A204.1 (cell line): ENCODE data around the gene USP15.
A peak's percentile ranks its signal among the peaks of the same experiment; 100 is the strongest.
"Not testable (repeated sequence)": the region's sequence is repeated elsewhere in the genome, so short reads cannot be mapped to it uniquely, and the experiment has no call there.

Source experiments
- FAIRE-seq: peaks from 2 replicates; lab custom pipeline; 2012; peaks lifted over from hg19 to GRCh38; lab: Jason Lieb, UNC

USP15 gene

DNA sequence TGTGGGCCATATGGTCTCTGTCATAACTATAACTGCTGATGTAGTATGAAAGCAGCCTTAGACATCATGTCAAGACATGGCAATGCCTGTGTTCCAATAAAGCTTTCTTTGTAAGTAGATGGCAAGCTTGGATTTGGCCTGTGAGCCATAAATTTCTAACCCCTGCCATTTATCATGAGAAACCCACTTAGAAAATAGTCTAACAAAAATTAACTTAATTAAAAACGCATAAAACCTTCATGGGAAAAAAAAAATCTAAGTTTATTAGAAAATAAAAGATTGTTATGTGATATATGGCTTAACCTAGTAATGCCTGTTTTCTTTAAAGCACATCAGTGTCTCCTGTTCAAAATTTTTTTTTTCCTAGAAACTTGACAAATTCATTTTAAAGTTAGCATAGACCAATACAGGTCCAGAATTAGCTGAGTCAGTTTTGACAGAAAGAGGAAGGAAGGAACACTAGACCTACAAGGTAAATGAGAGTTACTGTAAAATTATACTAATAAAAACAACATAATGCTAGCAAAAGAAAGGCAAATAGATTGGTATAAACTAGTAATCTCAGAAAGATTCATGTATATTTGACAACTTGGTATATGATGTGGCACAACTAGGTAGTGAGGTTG lies 68.2 kb downstream of the USP15 start:
- no peak for FAIRE-seq

DNA sequence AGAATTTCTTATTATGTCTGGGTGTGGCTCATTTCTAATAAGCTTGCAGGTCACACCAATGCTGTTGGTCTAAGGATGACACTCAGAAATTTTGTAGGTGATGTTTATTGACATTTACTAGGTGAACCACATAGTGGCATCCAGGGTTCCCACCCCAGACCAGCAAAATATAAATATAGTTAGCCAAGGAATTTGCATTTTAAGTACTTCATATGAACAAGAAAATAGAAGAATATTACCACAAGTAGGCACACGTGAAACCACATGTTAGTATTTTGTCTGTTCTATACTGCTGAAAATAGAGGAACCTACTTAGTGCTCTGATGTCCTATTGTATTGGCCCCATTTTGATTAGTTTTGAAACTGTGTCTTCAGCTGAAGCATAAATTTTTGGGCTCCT lies 71.1 kb downstream of the USP15 start:
- no peak for FAIRE-seq

DNA sequence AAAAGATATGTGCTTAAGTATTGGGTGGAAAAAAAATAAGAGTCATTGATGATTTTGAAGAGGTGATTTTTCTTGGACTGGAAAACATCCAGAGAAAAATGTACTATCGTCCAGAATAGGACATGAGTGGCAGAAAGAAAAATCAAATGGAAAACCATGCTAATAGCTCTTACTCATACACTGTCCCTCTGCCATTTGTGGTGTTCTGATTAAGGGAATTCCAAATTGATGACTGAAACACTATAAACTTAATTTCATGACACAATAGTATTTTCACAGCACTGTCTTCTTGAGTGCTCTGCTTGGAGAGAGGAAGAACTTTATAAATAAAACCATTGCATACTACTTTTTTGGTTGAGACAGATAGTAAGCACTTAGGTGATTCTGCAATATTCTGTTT lies 72.4 kb downstream of the USP15 start:
- no peak for FAIRE-seq

DNA sequence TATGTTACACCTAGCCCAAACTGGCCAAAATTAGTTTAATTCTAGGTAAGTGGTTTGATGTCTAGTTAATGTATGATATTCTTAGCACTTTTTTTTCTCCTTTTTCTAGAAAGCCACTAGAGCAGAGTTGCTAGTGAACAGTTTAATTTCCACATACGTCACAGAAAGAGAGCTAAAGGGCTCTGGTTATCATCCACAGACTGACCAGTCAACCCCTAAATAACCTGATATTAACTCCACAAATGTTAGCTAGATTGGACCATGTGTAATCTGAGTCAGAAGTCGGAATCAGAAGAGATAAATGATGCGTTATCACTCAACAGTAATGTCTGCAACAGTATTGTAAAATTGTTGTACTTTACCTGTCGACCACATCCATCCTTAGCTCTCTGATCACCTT lies 74.9 kb downstream of the USP15 start:
- FAIRE-seq: no peak

DNA sequence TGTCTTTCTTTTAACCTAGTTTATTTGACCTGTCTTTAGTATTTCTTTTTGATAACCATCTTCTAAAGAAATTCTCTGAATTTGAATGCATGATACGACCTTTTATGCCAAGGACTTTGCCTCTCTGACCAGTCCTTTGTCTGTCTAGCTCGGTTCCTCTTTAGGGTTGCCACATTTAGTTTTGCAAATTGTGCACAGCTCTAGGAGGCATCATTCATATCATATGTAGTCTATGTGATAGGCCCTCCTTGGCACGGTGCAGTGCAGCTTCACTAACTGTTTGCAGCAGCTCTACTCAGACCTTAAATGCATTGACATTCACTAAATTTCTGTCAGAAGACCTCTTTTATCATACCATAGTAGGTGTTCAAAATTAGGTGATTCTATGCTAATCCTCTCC lies 75.6 kb downstream of the USP15 start:
- FAIRE-seq: no peak

DNA sequence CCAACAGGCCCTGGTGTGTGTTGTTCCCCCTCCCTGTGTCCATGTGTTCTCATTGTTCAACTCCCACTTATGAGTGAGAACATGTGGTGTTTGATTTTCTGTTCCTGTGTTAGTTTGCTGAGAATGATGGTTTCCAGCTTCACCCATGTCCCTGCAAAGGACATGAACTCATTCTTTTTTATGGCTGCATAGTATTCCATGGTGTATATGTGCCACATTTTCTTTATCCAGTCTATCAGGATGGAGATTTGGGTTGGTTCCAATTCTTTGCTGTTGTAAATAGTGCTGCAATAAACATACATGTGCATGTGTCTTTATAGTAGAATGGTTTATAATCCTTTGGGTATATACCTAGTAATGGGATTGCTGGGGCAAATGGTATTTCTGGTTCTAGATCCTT lies 77.4 kb downstream of the USP15 start:
- FAIRE-seq: not testable (repeated sequence)

DNA sequence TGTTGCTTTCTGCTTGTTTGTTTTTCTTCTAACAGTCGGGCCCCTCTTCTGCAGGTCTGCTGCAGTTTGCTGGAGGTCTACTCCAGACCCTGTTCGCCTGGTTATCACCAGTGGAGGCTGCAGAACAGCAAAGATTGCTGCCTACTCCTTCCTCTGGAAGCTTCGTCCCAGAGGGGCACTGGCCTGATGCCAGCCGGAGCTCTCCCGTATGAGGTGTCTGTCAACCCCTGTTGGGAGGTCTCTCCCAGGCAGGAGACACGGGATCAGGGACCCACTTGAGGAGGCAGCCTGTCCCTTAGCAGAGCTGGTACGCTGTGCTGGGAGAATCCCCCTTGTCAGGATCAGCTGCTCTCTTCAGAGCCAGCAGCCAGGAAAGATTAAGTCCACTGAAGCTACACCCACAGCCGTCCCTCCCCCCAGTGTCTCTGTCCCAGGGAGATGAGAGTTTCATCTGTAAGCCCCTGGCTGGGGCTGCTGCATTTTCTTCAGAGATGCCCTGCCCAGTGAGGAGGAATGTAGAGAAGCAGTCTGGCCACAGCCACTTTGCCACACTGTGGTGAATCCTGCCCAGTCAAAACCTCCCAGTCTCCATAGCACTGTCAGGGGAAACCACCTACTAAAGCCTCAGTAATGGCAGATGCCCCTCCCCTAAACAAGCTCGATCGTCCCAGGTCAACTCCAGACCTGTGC lies 82.6 kb downstream of the USP15 start:
- not testable (repeated sequence) for FAIRE-seq

DNA sequence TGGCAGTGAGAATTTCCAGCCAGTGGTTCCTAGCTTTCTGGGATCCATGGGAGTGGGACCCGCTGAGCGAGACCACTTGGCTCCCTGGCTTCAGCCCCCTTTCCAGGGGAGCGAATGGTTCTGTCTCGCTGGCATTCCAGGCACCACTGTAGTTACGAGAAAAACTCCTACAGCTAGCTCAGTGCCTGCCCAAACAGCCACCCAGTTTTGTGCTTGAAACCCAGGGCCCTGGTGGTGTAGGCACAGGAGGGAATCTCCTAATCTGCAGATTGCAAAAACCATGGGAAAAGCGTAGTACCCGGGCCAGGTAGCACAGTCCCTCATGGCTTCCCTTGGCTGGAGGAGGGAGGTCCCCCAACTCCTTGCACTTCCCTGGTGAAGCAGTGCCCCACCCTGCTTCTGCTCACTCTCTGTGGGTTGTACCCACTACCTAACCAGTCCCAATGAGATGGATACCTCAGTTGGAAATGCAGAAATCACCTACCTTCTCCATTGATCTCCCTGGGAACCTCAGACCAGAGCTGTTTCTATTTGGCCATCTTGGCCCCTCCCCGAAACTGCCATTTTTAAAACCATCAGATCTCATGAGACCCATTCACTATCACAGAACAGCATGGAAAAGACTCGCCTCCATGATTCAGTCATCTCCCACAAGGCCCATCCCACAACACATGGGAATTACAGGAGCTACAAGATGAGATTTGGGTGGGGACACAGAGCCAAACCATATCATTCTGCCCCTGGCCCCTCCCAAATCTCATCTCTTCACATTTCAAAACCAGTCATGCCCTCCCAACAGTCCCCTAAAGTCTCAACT lies 83.3 kb downstream of the USP15 start:
- FAIRE-seq: not testable (repeated sequence)

DNA sequence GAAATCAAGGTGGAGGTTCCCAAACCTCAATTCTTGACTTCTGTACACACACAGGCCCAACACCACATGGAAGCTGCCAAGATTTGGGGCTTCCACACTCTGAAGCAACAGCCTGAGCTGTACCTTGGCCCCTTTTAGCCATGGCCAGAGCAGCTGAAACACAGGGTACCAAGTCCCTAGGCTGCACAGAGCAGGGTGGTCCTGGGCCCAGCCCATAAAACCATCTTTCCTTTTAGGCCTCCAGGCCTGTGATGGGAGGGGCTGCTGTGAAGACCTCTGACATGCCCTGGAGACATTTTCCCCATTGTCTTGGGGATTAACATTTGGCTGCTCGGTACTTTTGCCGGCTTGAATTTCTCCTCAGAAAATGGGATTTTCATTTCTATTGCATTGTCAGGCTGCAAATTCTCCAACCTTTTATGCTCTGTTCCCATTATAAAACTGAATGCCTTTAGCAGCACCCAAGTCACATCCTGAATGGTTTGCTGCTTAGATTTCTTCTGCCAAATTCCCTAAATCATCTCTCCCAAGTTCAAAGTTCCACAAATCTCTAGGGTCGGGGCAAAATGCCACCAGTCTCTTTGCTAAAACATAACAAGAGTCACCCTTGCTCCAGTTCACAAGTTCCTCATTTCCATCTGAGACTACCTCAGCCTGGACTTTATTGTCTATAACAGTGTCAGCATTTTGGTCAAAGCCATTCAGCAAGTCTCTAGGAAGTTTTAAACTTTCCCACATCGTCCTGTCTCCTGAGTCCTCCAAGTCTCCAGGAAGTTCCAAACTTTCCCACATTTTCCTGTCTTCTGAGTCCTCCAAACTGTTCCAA lies 84.7 kb downstream of the USP15 start:
- FAIRE-seq: not testable (repeated sequence)

DNA sequence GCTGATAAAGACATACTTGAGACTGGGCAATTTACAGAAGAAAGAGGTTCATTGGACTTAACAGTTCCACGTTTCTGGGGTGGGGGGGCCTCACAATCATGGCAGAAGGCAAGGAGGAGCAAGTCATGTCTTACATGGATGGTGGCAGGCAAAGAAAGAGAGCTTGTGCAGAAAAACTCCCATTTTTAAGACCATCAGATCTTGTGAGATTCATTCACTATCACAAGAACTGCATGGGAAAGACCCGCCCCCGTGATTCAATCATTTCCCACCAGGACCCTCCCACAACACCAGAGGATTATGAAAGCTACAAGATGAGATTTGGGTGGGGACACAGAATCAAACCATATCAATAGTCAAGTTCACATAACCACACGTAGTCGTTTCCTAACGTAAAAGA lies 85.5 kb downstream of the USP15 start:
- FAIRE-seq: no peak

DNA sequence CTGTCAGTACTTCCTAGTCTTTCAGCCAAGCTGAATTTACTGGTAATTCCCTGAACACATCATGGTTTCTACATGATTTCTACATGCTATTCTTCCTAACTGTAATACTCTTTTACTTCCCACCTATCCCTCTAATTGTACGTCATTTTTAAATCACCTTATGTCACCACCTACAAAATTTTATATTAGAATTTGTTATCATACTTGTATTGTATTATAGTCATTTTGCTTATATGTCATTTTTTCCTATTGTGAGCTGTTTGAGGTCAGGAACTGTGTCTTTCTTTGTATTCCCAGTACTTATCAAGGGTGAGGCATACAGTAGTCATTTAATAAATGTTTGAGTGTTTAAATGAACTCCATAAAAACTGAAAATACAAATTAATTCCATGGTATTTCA lies 86.6 kb downstream of the USP15 start:
- no peak for FAIRE-seq

DNA sequence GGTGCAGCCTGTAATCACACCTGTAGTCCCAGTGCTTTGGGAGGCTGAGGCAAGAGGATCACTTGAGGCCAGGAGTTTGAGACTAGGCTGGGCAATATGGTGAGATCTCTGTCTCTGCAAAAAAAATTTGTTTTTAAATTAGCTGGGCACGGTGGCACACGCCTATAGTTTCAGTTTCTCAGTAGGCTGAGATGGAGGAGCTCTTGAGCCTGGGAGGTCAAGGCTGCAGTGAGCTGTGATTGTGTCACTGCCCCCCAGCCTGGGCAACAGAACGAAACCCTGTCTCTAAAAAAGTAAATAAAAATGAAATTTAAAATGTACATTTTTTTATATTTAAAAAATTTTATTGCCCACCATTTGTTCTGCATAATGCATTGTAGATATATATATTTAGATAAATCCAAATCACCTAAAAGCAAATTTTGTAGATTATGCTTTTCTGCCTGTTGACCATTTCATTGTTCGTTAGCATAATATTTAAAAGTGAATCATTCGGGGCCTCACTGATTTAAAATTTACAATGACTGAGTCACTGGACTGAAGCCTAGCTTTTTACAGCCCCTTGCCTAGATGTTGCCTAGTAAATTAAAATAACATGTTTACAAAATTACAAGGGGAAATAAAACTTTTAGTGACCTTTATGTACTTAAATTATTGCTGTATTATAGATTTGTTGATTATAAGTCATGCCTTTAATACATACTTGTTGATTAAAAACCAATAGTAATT lies 87.9 kb downstream of the USP15 start:
- peak; percentile 40 for FAIRE-seq

DNA sequence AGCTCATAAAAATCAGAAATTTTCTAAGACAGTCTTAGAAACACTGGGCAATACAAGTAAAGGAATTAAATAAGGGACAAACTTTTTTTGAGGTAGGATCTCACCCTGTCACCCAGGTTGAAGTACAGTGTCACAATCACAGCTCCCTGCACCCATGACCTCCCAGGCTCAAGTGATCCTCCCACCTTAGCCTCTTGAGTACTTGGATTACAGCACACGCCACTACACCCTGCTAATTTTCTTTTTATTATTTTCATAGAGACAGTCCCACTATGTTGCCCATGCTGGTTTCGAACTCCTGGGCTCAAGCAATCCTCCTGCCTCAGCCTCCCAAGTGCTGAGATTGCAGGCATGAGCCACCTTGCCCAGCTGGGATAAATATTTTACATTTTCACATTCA lies 90.3 kb downstream of the USP15 start:
- no peak for FAIRE-seq

DNA sequence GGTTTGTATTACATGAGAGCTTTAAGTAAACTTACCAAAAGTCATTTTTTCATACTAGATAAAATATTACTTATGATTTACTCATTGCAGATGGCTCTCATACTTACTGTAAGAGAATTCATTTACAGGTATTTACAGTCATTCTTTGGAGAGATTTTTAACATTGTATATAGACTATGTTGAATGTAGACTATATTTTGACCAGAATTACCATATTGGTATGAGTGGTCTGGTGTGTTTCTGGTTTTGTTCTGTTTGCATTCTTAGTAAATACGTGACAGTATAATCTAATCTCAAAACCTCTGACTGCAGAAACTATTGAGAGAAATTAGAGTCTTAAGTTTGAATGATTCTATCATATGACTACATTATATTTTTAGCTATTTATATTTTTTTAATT lies 91.1 kb downstream of the USP15 start:
- no peak for FAIRE-seq

DNA sequence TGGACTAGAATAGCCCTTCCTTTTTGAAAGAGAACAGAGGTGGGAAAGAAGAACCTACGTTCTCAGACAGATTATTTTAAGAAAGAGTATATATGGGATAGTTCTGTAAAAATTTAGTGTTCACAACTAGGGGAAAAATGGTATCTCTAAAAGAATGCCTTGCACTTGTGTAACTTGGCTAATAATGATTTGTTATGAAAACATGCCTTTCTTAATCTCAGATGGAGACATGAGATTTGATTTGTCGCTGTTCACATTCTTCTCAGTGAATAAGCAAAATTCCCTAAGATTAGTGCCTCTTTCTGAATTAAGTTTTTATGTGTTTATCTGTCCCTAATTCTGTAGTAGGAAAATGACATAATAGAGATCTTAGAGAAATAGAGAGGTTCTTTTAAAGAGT lies 100.8 kb downstream of the USP15 start:
- FAIRE-seq: no peak

DNA sequence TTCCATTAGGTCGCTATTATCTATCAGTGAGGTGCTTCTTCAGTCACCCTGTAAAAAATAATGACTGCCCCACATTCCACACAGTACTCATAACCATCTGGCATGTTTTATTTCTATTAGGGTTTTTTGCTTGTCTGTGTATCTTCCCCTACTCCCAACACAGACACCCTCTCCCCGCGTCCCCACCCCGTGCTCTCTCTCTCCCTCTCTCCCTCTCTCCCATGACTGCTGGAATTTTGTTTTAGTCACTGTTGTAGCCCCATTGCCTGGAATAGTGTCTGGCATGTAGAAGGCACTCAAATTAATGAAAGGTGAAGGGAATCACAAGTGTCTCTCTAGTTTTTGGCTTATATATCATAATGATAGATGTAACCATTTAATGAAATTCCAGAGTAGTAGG lies 103.3 kb downstream of the USP15 start:
- no peak for FAIRE-seq

DNA sequence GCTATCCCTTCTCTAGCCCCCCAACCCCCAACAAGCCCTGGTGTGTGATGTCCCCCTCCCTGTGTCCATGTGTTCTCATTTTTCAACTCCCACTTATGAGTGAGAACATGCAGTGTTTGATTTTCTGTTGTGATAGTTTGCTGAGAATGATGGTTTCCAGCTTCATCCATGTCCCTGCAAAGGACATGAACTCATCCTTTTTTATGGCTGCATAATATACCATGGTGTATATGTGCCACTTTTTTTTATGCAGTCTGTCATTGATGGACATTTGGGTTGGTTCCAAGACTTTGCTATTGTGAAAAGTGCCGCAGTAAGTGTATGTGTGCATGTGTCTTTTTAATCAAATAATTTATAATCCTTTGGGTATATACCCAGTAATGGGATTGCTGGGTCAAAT lies 104.5 kb downstream of the USP15 start:
- FAIRE-seq: not testable (repeated sequence)

DNA sequence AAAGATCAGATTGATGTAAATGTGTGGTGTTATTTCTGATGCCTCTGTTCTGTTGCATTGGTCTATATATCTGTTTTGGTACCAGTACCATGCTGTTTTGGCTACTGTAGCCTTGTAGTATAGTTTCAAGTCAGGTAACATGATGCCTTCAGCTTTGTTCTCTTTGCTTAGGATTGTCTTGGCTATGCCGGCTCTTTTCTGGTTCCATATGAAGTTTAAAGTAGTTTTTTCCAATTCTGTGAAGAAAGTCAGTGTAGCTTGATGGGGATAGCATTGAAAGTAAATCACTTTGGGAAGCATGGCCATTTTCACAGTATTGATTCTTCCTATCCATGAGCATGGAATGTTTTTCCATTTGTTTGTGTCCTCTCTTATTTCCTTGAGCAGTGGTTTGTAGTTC lies 105.6 kb downstream of the USP15 start:
- not testable (repeated sequence) for FAIRE-seq

DNA sequence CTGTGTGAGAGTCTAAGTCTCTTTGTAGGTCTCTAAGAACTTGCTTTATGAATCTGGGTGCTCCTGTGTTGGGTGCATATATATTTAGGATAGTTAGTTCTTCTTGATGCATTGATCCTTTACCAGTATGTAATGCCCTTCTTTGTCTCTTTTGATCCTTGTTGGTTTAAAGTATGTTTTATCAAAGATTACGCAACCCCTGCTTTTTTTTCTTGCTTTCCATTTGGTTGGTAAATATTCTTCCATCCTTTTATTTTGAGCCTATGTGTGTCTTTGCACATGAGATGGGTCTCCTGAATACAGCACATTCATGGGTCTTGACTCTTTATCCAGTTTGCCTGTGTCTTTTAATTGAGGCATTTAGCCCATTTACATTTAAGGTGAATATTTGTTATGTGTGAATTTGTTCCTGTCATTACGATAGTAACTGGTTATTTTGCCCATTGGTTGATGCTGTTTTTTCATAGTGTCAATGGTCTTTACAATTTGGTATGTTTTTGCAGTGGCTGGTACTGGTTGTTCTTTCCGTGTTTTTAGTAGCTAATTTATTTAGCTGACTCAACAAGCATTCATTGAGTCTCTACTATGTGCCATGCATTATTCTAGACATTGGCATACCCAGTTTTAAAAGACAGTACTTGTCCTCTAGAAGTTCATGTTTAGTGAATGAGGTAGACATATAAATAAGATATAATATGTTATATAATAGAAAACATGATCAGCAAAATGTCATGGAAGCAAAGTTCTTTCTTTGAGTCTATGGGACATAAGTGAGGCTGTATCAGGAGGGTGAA lies 108.4 kb downstream of the USP15 start:
- not testable (repeated sequence) for FAIRE-seq

DNA sequence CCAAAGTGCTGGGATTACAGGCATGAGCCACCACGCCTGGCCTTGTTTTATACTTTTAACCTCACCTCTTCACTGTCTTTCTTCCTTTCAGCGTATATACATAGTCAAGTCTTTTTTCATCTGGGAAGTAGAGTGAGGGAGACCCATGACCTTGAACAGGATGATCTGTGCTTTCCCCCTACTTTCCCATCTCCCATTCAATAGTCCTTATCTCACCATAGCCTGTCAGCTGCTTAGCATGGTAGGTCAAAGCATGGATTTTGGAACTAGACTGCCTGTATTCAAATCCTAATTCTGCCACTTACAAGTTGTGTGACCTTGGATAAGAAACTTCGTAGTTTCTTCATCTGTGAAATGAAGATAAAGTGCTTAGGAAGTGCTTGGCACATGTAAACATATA lies 110.0 kb downstream of the USP15 start:
- no peak for FAIRE-seq

DNA sequence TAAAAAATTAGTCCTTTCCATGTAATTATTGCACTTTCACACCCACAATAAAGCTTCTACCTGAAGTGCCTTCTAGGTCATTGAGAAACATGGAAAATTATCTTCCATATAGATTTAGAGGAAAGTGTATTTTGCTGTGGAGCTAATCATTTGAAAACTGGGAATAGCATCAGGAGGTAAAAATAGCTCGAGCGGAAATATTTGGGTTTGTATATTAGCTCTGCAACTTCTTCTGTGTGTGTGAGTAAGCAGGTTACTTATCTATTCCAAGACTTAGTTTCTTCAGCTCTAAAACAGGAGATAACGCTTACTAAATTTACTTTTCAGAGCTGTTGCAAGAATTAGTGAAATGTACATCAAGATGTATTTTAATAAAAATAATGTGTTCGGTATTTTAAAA lies 111.5 kb downstream of the USP15 start:
- no peak for FAIRE-seq
